ENCODE results near the gene DMXL2. TPM values are rescaled to one million over a fixed set of nuclear protein-coding genes. Genes with fewer than 3 reads are reported as not detected.

Gene DMXL2
- total RNA-seq, 1 donor from 2014 or later = 8.6 TPM

DNA sequence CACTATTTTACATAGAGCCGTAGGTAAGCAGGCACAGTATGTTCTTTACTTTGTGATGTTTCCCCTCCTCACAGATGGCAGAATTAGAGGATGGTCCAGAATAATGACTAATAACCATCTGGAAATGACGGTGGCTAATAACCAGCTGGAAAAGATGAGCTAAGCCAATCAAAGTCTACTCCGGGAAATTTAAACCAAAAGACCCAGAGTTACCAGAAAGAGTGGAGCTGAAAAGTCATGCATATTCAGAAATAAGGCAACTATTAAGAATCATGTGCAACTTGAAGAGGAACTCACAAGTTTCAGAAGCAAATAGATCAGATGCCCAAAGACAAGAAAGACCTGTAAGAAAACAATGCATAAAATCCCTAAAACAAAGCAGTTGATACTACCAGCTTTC is 33.6 kb downstream of the DMXL2 start:
- Histone ChIP-seq H3K36me3 (no peaks in the 10 kb centered on the region), H3K9me3 (no peaks in the 10 kb centered on the region), H3K27ac (no peak overlapping the region), H3K4me1 (no peaks in the 10 kb centered on the region), H3K27me3 (no peaks in the 10 kb centered on the region), H3K4me3 (no peak overlapping the region)
- no peak for DNase-seq (ENCODE audit: low spot score in 2 of 2)
- intact Hi-C loops (cut with DNase I) = no loop called here
- TF ChIP-seq, protein P1, sequence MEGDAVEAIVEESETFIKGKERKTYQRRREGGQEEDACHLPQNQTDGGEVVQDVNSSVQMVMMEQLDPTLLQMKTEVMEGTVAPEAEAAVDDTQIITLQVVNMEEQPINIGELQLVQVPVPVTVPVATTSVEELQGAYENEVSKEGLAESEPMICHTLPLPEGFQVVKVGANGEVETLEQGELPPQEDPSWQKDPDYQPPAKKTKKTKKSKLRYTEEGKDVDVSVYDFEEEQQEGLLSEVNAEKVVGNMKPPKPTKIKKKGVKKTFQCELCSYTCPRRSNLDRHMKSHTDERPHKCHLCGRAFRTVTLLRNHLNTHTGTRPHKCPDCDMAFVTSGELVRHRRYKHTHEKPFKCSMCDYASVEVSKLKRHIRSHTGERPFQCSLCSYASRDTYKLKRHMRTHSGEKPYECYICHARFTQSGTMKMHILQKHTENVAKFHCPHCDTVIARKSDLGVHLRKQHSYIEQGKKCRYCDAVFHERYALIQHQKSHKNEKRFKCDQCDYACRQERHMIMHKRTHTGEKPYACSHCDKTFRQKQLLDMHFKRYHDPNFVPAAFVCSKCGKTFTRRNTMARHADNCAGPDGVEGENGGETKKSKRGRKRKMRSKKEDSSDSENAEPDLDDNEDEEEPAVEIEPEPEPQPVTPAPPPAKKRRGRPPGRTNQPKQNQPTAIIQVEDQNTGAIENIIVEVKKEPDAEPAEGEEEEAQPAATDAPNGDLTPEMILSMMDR (IDR thresholded peaks at IDR 0.05) = no peak

DNA sequence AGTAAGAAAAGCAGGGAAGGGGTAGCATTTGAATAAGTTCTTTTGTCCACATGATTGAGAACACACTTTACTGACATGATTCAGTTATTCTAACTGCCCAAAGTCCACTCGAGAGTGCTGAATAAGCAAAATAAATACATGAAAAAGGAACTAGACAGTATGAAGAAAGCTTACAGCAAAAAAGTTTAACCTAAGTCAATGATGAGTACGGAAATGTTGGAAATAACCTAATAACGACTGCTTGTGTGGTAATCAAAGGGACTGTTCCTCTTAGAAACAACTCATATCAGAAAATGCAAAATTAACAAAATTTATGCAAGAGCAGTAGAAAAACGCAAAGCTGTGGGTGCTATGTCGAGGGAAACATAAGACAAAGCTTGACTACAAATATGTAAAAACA is 36.6 kb downstream of the DMXL2 start:
- H3K27ac ChIP-seq = peak overlapping the region in 1 of 2 donors; percentile 10
- TF ChIP-seq, protein P1 (IDR thresholded peaks at IDR 0.05) = no peak

DNA sequence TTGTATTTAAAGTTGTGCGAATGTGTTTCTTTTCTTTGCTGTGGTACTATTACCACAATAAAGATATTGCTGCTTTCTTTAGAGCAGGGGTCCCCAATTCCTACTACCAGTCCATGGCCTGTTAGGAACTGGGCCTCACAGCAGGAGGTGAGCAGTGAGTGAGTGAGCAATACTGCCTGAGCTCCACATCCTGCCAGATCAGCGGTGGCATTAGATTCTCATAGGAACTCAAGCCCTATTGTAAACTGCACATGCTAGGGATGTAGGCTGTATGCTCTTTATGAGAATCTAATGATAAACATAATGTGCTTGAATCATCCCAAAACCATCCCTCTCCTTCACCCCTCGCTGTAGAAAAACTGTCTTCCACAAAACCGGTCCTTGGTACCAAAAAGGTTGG is 41.6 kb downstream of the DMXL2 start:
- intact Hi-C loops (cut with DNase I) = no loop called here
- H3K4me3 ChIP-seq = no peak overlapping the region
- H3K4me1 ChIP-seq = peaks cover 0 to 4% of the 10 kb centered on the region in 2 donors
- H3K27ac ChIP-seq = no peak overlapping the region
- H3K36me3 ChIP-seq = no peaks in the 10 kb centered on the region
- TF ChIP-seq, protein P1 (IDR thresholded peaks at IDR 0.05) = no peak
- DNase-seq (ENCODE audit: low spot score in 2 of 2) = no peak
- no peaks in the 10 kb centered on the region for H3K27me3 ChIP-seq
- peaks cover 0 to 9% of the 10 kb centered on the region in 2 donors for H3K9me3 ChIP-seq

More for the DNA sequence above, 36.6 kb downstream of the DMXL2 start:
- no peaks in the 10 kb centered on the region for H3K4me1 ChIP-seq
- no peak overlapping the region for H3K4me3 ChIP-seq
- intact Hi-C loops (cut with DNase I) = no loop called here
- DNase-seq (ENCODE audit: low spot score in 2 of 2) = no peak
- peaks cover 0 to 9% of the 10 kb centered on the region in 2 donors for H3K9me3 ChIP-seq
- no peaks in the 10 kb centered on the region for H3K36me3 ChIP-seq
- H3K27me3 ChIP-seq = no peaks in the 10 kb centered on the region

DNA sequence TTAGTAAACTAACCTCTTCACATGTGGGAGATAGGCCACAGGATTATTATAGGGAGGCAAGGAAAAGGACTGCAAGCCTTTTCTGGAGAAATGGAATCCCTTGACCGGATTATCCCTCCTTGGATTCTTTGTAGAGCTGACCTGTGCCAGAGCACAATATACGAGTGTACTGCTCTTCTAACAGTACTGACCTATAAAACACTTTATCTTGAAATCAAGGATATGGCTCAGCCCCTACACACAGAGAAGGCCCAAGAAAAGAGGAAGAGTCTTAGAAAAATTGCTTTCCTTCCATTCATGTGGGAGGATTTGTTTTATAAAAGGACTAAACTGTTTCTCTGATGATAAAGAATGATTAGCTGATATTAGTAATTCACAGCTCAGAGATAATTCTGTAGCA is 42.2 kb downstream of the DMXL2 start:
- H3K4me3 ChIP-seq = no peak overlapping the region
- intact Hi-C loops (cut with DNase I) = no loop called here
- H3K27ac ChIP-seq = no peak overlapping the region
- H3K27me3 ChIP-seq = no peaks in the 10 kb centered on the region
- H3K36me3 ChIP-seq = no peaks in the 10 kb centered on the region
- DNase-seq (ENCODE audit: low spot score in 2 of 2) = no peak
- H3K9me3 ChIP-seq = peaks cover 0 to 9% of the 10 kb centered on the region in 2 donors
- TF ChIP-seq, protein P1 (IDR thresholded peaks at IDR 0.05) = no peak
- peaks cover 0 to 4% of the 10 kb centered on the region in 2 donors for H3K4me1 ChIP-seq

DNA sequence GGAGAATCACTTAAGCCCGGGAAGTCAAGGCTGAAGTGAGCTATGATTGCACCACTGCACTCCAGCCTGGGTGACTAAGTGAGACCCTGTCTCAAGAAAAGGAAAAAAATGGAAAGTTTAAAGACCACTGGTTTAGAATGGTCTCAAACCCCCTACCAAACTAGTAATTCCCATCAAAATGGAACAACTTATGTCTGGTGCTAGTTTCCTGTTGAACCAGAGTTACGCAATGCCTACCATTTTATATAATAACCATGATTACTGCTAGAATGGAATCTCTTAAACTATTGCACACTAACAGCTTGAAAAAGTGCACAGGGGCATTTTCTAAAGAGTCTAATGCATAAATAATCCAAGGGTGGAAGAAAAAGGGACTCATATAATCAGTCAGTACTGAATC is 43.6 kb downstream of the DMXL2 start:
- peaks cover 0 to 4% of the 10 kb centered on the region in 2 donors for H3K4me1 ChIP-seq
- peaks cover 0 to 9% of the 10 kb centered on the region in 2 donors for H3K9me3 ChIP-seq
- no peak overlapping the region for H3K4me3 ChIP-seq
- no peak for DNase-seq (ENCODE audit: low spot score in 2 of 2)
- no peaks in the 10 kb centered on the region for H3K36me3 ChIP-seq
- no peaks in the 10 kb centered on the region for H3K27me3 ChIP-seq
- H3K27ac ChIP-seq = no peak overlapping the region
- intact Hi-C loops (cut with DNase I) = no loop called here
- TF ChIP-seq, protein P1 (IDR thresholded peaks at IDR 0.05) = no peak
